Spleen (tissue), 7 donors: ENCODE data around the gene GALNT17.

Experiments
- CTCF ChIP-seq, 11 experiments: fragments of 200-600 bp in 7 of 11; fragments of 450-650 bp in 4 of 11; sonication (generic) in 4 of 11; IDR thresholded peaks in 8 of 11; conservative IDR thresholded peaks in 3 of 11; 1 replicate in 7 of 11; 2 replicates in 4 of 11; pipeline versions ENCODE4 v1.4.0 to v1.8.0; 2016 to 2021; ENCODE audit warnings: antibody characterized with exemption in 11 of 11, inconsistent platforms in 4 of 11, mild to moderate bottlenecking in 1 of 11
- POLR2AphosphoS5 ChIP-seq, 3 donors: sonication (generic); formaldehyde crosslinking; IDR thresholded peaks; one replicate each; pipeline ENCODE4 v1.5.1; 2017; ENCODE audit warnings: antibody characterized with exemption in 3 of 3
- donor health status: DM: no; HTN: no; CAD: no; lungs with moderate emphysema.
- donor health status: DM: no; HTN: no; CAD: no.
- donor health status: DM: no; HTN: no; CAD: no.

DNA sequence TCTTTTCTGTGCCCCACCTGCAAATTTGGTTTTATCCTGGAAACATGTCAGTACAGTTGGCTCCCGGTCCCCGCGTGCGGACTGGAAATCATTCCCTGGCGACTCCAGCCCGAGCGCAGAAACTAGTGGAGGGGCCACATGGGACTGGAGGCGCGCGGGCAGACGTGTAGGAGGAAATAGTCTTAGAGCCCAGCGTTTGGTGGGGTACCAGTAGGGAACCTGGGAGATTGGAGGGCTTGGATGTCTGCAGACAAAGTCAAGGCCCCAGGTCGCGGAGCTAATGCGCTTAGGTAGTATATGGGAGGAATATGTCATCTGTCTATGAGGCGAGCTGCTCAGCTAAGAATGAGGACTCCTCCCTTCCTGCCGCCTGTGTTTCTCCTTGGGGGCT is 1.3 kb downstream of the GALNT17 start:
- TF ChIP-seq CTCF (IDR thresholded peaks at IDR 0.05 in 8 of 11, conservative IDR thresholded peaks at IDR 0.05 in 3 of 11) (no peak), POLR2AphosphoS5 (IDR thresholded peaks at IDR 0.05) (no peak)
